ENCODE results near the gene PUS1.

DNA sequence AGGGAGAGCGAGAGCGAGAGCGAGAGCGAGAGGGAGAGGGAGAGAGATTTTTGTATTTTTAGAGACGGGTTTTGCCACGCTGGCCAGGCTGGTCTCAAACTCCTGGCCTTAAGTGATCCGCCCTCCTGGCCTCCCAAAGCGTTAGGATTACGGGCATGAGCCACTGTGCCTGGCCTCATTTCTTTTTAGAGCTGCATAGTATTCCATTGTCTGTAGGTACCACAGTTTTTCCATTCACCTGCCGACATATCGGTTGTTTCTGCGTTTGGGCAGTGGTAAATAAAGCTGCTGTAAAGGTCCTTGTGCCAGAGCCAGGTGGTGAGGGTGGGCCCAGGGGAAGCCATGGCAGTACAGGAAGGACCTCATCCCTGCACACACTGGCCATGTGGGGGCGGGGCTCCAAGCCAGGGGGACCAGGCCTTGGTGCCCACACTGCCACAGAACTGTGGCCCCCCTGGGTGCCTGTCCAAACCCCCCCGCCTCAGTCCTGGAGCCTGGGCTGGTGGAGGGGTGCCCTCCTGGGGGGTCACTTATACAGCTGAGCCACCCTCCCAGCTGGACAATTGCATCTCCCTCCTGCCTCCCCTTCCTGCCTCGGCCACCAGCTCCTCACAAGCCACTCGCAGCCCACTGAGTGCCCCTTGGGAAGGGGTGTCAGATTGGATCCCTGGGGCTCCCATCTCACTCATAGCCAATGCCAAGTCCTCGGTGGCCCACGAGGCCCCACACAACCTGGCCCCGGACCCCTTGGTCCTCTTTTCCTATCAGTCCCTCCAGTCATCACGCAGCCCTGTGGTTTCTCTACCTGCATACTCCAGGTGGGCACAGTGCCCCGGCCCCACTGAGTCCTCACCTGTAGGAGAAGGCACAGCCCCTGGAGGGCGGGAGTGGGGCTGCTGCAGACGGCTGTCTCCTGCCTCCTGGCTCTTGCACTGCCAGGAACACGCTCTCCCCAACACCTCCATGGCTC lies 1.7 kb upstream of the PUS1 start:
- TF ChIP-seq TAF1 (IDR thresholded peaks at IDR 0.05; ENCODE audit: borderline replicate concordance, low read depth, low read length) (no peak), POLR2AphosphoS5 (IDR thresholded peaks at IDR 0.05; ENCODE audit: low read depth, low read length) (no peak), POLR2A (IDR thresholded peaks at IDR 0.05; ENCODE audit: low read depth, low read length) (no peak)

Measured in GM12892 (cell line).